Neural progenitor cell (in vitro differentiated cells): ENCODE results near the gene CAVIN2.

Experiments used
- EZH2 ChIP-seq: fragments of 200-600 bp; sonication (generic); IDR thresholded peaks from 2 replicates; pipeline ENCODE4 v1.6.1; 2017; ENCODE audit warnings: antibody characterized with exemption, mild to moderate bottlenecking, moderate library complexity
- EZH2phosphoT487 ChIP-seq: fragments of 200-600 bp; sonication (generic); IDR thresholded peaks from 2 replicates; pipeline ENCODE4 v1.6.1; 2017; ENCODE audit warnings: antibody characterized with exemption
- TF ChIP-seq, protein P1 (sequence below): fragments of 200-600 bp; sonication (generic); IDR thresholded peaks from 2 replicates; pipeline ENCODE4 v1.5.1; 2017; ENCODE audit warnings: antibody characterized with exemption, mild to moderate bottlenecking

DNA sequence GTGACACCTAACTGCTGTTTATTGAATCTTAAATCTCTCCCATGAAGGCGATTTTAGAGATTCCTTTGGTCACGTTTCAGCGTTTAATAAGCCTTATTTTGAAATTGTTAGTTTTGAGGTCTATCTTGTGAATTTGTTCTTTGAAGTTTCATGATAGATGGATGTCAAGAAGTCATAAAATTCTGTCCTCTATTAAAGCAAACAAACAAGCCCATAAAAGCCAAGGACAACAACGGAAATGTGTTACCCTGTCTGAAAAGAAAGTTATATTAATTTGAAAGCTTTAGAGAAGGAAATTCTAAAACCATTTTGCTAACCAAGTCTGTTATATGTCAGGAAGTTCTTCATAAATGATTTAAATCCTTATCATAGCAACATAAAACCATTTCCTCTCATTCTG, 7.0 kb upstream of the CAVIN2 start:
- TF ChIP-seq, protein P1, sequence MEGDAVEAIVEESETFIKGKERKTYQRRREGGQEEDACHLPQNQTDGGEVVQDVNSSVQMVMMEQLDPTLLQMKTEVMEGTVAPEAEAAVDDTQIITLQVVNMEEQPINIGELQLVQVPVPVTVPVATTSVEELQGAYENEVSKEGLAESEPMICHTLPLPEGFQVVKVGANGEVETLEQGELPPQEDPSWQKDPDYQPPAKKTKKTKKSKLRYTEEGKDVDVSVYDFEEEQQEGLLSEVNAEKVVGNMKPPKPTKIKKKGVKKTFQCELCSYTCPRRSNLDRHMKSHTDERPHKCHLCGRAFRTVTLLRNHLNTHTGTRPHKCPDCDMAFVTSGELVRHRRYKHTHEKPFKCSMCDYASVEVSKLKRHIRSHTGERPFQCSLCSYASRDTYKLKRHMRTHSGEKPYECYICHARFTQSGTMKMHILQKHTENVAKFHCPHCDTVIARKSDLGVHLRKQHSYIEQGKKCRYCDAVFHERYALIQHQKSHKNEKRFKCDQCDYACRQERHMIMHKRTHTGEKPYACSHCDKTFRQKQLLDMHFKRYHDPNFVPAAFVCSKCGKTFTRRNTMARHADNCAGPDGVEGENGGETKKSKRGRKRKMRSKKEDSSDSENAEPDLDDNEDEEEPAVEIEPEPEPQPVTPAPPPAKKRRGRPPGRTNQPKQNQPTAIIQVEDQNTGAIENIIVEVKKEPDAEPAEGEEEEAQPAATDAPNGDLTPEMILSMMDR: no peak
- TF ChIP-seq EZH2 (no peak), EZH2phosphoT487 (no peak)
